Astrocyte (in vitro differentiated cells and primary cell): ENCODE data around the gene TRPV2. TPM values are rescaled to one million over a fixed set of nuclear protein-coding genes. Genes with fewer than 3 reads are reported as not detected.

Experiments used
- DNase-seq: peaks from one replicate; pipeline ENCODE4 v3.0.0-alpha.2; 2010; ENCODE audit warnings: low read depth
- FAIRE-seq: peaks from 2 replicates; lab custom pipeline; 2011; peaks lifted over from hg19 to GRCh38; lab: Jason Lieb, UNC
- H2AFZ ChIP-seq: 2 replicates; pipeline ENCODE4 v1.6.0; 2012; ENCODE audit warnings: low read depth, low read length, inconsistent platforms
- H3K27ac ChIP-seq: 2 replicates; pipeline ENCODE4 v1.5.1; 2011; ENCODE audit warnings: low read depth, low read length, inconsistent platforms
- H3K27me3 ChIP-seq: 2 replicates; pipeline ENCODE4 v1.6.0; 2011; ENCODE audit warnings: low read length, inconsistent platforms; ENCODE audit not compliant: insufficient read depth
- H3K36me3 ChIP-seq: 2 replicates; pipeline ENCODE4 v1.5.1; 2011; ENCODE audit warnings: low read length, inconsistent platforms; ENCODE audit not compliant: insufficient read depth
- H3K4me1 ChIP-seq: 2 replicates; pipeline ENCODE4 v1.5.1; 2011; ENCODE audit warnings: low read length, inconsistent platforms; ENCODE audit not compliant: insufficient read depth
- H3K4me2 ChIP-seq: 2 replicates; pipeline ENCODE4 v1.6.0; 2012; ENCODE audit warnings: low read length, inconsistent platforms
- H3K4me3 ChIP-seq: 2 replicates; pipeline ENCODE4 v1.5.1; 2011; ENCODE audit warnings: low read depth, mild to moderate bottlenecking, low read length, inconsistent platforms; ENCODE audit not compliant: insufficient read depth
- H3K79me2 ChIP-seq: 2 replicates; pipeline ENCODE4 v1.6.0; 2012; ENCODE audit warnings: mild to moderate bottlenecking, low read length, inconsistent platforms; ENCODE audit not compliant: insufficient read depth
- H3K9ac ChIP-seq: 2 replicates; pipeline ENCODE4 v1.6.0; 2012; ENCODE audit warnings: mild to moderate bottlenecking, low read length, inconsistent platforms
- H3K9me3 ChIP-seq: 2 replicates; pipeline ENCODE4 v1.5.1; 2012; ENCODE audit warnings: low read depth, mild to moderate bottlenecking, low read length, inconsistent platforms; ENCODE audit not compliant: insufficient read depth
- H4K20me1 ChIP-seq: 2 replicates; pipeline ENCODE4 v1.6.0; 2012; ENCODE audit warnings: low read length, inconsistent platforms; ENCODE audit not compliant: insufficient read depth
- H3K27ac Mint-ChIP-seq: one replicate; pipeline ENCODE4 v1.8.0; 2021; ENCODE audit warnings: mild to moderate bottlenecking, mixed read lengths; ENCODE audit not compliant: unreplicated experiment
- H3K27me3 Mint-ChIP-seq: one replicate; pipeline ENCODE4 v1.8.0; 2021; ENCODE audit warnings: low read depth, mixed read lengths; ENCODE audit not compliant: unreplicated experiment
- H3K36me3 Mint-ChIP-seq: one replicate; pipeline ENCODE4 v1.8.0; 2021; ENCODE audit warnings: low read depth, mixed read lengths; ENCODE audit not compliant: unreplicated experiment
- H3K4me1 Mint-ChIP-seq: one replicate; pipeline ENCODE4 v1.8.0; 2021; ENCODE audit warnings: low read depth, mixed read lengths; ENCODE audit not compliant: unreplicated experiment
- H3K4me3 Mint-ChIP-seq: one replicate; pipeline ENCODE4 v1.8.0; 2021; ENCODE audit warnings: mild to moderate bottlenecking, moderate library complexity, mixed read lengths; ENCODE audit not compliant: unreplicated experiment
- H3K9me3 Mint-ChIP-seq: one replicate; pipeline ENCODE4 v1.8.0; 2021; ENCODE audit warnings: mild to moderate bottlenecking, mixed read lengths; ENCODE audit not compliant: unreplicated experiment
- EZH2 ChIP-seq: IDR thresholded peaks from 2 replicates; pipeline ENCODE4 v1.6.1; 2012; ENCODE audit warnings: mild to moderate bottlenecking, low read length, inconsistent platforms; ENCODE audit not compliant: insufficient read depth
- total RNA-seq: library from RNA; stranded (reverse); gene quantifications from 2 replicates; pipeline ENCODE4 v1.2.1, GENCODE V29; 2021
- TF ChIP-seq, protein P1 (sequence below): IDR thresholded peaks from 2 replicates; pipeline ENCODE4 v1.5.1; 2011; ENCODE audit warnings: low read depth, mild to moderate bottlenecking, inconsistent platforms, low read length, moderate library complexity; ENCODE audit not compliant: insufficient read depth

Gene TRPV2
- total RNA-seq, 1 donor from 2014 or later = 0.86 TPM

- no peak overlapping the region for H2AFZ ChIP-seq
- no peak overlapping the region for H3K27ac ChIP-seq
- TF ChIP-seq, protein P1, sequence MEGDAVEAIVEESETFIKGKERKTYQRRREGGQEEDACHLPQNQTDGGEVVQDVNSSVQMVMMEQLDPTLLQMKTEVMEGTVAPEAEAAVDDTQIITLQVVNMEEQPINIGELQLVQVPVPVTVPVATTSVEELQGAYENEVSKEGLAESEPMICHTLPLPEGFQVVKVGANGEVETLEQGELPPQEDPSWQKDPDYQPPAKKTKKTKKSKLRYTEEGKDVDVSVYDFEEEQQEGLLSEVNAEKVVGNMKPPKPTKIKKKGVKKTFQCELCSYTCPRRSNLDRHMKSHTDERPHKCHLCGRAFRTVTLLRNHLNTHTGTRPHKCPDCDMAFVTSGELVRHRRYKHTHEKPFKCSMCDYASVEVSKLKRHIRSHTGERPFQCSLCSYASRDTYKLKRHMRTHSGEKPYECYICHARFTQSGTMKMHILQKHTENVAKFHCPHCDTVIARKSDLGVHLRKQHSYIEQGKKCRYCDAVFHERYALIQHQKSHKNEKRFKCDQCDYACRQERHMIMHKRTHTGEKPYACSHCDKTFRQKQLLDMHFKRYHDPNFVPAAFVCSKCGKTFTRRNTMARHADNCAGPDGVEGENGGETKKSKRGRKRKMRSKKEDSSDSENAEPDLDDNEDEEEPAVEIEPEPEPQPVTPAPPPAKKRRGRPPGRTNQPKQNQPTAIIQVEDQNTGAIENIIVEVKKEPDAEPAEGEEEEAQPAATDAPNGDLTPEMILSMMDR = no peak
- TF ChIP-seq EZH2 = no peak
- Mint-ChIP-seq H3K4me1 (peaks cover 23% of the 10 kb centered on the region), H3K27ac (no peak overlapping the region), H3K36me3 (no peaks in the 10 kb centered on the region), H3K9me3 (no peaks in the 10 kb centered on the region), H3K27me3 (peaks cover 10% of the 10 kb centered on the region), H3K4me3 (no peak overlapping the region)
- H3K36me3 ChIP-seq = no peaks in the 10 kb centered on the region
- peaks cover 7% of the 10 kb centered on the region for H4K20me1 ChIP-seq
- no peak overlapping the region for H3K4me3 ChIP-seq
- peaks cover 28% of the 10 kb centered on the region for H3K4me1 ChIP-seq
- DNase-seq (no peak), FAIRE-seq (no peak)
- no peaks in the 10 kb centered on the region for H3K9me3 ChIP-seq
- no peaks in the 10 kb centered on the region for H3K79me2 ChIP-seq
- H3K9ac ChIP-seq = no peak overlapping the region
- H3K4me2 ChIP-seq = no peak overlapping the region
- H3K27me3 ChIP-seq = no peaks in the 10 kb centered on the region
Observed at GRCh38 chr17:16423226-16423872, 8.0 kb downstream of the TRPV2 start.

DNA sequence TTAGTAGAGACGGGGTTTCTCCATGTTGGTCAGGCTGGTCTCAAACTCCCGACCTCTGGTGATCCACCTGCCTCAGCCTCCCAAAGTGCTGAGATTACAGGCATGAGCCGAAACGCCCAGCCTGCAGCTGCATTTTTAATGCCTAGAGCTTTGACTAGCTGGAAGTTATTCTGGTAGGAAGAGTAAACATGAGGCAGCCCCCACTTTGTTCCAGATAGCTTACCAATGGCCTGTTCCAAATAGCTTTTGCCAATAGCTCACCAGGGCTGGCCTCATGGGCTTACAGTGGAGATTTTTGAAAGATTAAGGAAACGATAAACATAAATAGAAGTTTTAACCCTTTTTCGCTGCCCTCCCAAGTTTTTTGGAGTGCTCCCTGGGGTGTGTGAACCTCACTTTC, 9.8 kb downstream of the TRPV2 start:
- H3K4me1 ChIP-seq = peaks cover 9% of the 10 kb centered on the region
- H3K9ac ChIP-seq = no peak overlapping the region
- Mint-ChIP-seq H3K9me3 (no peaks in the 10 kb centered on the region), H3K27me3 (peaks cover 13% of the 10 kb centered on the region), H3K36me3 (peaks cover 2% of the 10 kb centered on the region), H3K27ac (no peak overlapping the region), H3K4me3 (no peak overlapping the region), H3K4me1 (peaks cover 6% of the 10 kb centered on the region)
- no peaks in the 10 kb centered on the region for H3K36me3 ChIP-seq
- peaks cover 4% of the 10 kb centered on the region for H4K20me1 ChIP-seq
- no peaks in the 10 kb centered on the region for H3K79me2 ChIP-seq
- no peak overlapping the region for H2AFZ ChIP-seq
- H3K4me2 ChIP-seq = no peak overlapping the region
- no peaks in the 10 kb centered on the region for H3K9me3 ChIP-seq
- TF ChIP-seq, protein P1 = no peak
- no peak for TF ChIP-seq EZH2
- no peak overlapping the region for H3K27ac ChIP-seq
- DNase-seq (no peak), FAIRE-seq (no peak)
- H3K4me3 ChIP-seq = no peak overlapping the region
- no peaks in the 10 kb centered on the region for H3K27me3 ChIP-seq
